ENCODE measurements around the gene ASB15.
"Not testable (repeated sequence)": the region's sequence is repeated elsewhere in the genome, so short reads cannot be mapped to it uniquely, and the experiment has no call there.

ASB15 gene

GRCh38 chr7:123601530-123601929 is at the start of gene ASB15:
TSS of gene ASB15 (plus strand) at chr7:123601821. CDS start at chr7:123614503, 12,682 bp downstream.
- no peak for DNase-seq

GRCh38 chr7:123552134-123552533 is 49.5 kb upstream of the ASB15 start:
- not testable (repeated sequence) for DNase-seq

- DNase-seq = no peak
These were observed 49.0 kb upstream of the ASB15 start for GRCh38 chr7:123552641-123553040.

DNA sequence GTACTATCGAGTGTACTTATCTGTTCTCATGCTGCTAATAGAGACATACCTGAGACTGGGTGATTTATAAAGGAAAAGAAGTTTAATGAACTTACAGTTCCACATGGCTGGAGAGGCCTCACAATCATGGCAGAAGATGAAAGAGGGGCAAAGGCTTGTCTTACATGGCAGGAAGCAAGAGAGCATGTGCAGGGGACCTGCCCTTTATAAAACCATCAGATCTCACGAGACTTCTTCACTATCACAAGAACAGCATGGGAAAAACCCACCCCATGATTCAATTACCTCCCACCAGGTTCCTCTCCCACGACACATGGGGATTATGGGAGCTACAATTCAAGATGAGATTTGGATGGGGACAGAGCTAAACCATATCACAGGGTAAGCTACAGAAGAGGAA is 48.5 kb upstream of the ASB15 start:
- DNase-seq = no peak

DNA sequence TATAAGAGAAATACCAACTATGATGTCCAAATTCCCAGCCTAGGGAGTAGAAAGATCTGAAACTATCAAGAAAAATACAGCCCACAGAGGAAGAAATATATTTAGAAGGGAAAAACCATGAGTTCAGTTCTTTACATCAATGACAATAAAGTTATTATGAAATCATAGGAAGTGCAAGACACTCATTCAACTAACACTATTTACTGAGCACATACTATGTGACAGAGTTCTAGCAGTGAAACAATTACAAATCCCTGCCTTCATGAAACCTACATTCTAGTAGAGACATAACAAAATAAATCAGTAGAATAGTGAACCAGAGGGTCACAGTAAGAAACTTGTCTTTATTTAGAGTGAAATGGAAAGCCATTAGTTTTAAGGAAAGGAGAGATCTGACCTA is 46.1 kb upstream of the ASB15 start:
- no peak for DNase-seq

GRCh38 chr7:123557016-123557397 is 44.6 kb upstream of the ASB15 start:
- DNase-seq = no peak

- DNase-seq = peak; percentile 97 to 99
These were observed 44.0 kb upstream of the ASB15 start, which contains the start of gene NDUFA5 for GRCh38 chr7:123557398-123558288. TSS of gene NDUFA5 (minus strand) at chr7:123557818. CDS start at chr7:123557795, 23 bp downstream.

- DNase-seq = no peak
These were observed 43.2 kb upstream of the ASB15 start for GRCh38 chr7:123558289-123558874.

GRCh38 chr7:123562121-123562520 is 39.5 kb upstream of the ASB15 start:
- DNase-seq = no peak

GRCh38 chr7:123569352-123570010 is 32.1 kb upstream of the ASB15 start:
- DNase-seq = peak; percentile 12 to 32

DNA sequence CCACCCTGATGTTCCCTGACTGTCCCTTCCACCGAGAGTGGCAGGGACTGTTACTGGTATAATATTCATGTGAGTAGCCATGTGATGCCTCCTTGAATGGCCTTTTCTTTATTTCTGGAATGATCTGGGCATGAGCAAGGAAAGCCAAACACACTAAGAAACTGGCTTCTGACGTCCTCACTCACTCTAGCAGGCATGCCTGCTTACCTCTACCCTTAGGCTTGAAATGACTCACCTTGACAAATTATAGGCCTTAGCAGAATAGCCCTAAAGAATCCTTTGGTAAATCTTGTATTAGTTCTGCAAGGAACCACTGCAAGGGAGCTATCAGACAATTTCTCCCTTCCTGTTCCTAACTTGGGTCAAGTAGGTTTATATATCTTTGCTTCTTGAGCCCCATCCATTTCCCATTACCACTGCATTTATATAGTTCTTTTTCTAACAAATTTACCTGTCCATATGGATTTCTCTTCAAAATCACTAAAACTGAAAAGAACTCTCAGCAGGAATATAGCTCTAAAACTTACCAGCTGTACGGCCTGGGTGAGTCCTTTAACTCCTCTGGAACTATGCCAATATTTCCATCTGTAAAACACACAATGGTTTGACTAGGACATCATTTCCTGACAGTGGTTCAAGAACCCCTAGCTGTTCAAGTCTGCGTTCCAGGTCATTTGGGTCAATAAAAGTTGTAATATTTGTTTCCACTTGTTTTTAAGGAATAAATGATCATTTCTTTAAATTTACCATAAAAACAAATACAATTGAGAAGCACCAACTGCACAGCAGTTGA is 31.0 kb upstream of the ASB15 start:
- DNase-seq = no peak

GRCh38 chr7:123571187-123571586 is 30.4 kb upstream of the ASB15 start:
- DNase-seq = no peak

- DNase-seq = no peak
These were observed 29.9 kb upstream of the ASB15 start for GRCh38 chr7:123571684-123572083.

DNA sequence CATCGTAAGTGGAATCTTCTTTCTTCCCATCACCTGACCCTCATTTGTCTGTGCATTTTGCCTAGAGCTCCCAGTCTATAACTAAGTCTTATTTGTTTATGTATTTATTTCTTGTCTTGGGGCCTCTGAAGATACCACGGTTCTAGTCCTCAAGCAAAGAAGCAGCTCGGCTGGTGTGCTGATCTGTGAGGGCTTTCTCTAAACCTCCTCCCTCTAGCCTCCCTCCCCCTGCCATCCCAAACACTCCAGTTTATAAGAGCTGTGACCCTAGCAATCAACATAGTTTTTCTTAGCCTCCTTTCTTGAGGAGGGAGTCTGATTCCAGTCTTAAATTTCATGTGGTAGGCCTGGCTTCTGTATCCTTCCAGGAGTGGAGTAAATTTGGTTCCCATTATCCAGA is 28.3 kb upstream of the ASB15 start:
- no peak for DNase-seq

DNA sequence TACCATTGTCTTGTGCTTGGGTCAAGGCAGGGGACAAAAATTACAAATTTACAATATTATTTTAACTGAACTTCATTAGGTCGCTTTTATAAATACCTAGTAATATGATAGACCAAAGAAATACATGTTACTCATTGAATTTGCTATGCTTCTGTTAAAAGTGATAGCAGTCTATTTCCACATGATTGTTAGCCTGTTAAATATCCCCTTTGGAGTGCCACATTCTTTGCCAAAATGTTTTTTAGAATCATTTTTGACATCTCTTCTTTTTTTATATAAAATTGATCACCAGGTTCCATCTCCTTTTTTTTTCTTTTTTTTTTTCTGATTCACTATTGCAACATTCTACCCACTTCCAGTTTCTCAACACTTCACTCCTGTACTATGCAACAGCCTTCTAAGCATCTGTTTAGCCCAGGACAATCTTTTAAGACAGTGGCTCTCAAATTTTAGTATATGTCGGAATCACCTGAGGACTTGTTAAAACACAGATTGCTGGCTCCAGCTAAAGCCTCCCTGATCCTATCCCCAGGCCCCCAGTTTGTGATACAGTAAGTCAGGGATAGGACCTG is 27.6 kb upstream of the ASB15 start:
- peak; percentile 29 to 45 for DNase-seq

DNA sequence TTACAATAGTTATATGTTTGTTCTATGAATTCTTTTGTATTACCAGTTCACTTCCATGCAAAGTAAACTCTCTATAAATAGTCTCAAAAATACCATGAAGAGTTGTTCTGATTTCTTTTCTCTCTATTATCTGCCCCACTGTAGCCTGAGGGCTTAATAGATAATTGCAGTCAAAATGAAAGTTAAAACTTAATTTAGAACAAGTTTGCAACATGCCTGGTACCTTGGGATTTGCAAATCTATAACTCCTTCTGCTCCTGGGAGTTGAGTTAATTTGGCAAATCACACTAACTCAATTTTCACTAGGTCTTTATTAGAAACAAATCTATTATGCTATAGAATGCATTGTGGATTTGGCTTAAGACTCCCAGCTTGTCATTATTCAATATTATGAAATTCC is 22.2 kb upstream of the ASB15 start:
- no peak for DNase-seq

DNA sequence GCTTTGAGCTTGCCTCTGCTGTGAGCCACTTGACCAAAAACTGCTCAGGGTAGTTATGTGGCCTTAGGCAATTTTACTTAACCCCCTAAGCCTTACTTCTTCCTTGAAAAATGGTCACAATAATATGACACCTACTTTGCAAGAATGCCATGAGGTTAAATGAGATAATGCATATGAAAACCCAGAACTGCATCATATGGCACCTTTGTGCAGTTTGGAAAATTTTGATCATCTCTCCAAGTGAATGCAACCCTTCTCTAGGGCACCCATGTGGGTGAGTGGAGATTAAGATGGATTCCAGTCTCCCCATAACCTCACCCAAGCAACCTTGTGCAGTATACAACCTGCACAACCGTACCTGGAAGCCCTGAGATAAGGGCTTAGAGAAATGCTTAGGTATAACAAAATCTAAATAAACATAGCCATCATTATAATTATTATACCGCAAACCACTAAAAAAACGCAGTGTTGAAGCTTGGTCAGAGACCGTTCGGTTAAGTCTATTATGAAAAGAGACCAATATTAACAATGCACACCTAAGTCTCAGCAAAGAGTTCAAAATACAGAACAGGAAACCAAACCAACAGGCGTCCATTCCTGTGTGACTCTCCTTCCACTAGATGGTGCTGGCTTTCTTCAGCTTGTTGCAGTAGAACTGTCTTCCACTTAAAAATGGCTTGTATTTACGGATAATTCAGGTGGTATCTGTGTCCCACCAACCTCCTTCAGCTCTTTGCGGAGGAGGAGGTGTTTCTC is 21.0 kb upstream of the ASB15 start:
- peak in 1 of 2 experiments; percentile 42 for DNase-seq

DNA sequence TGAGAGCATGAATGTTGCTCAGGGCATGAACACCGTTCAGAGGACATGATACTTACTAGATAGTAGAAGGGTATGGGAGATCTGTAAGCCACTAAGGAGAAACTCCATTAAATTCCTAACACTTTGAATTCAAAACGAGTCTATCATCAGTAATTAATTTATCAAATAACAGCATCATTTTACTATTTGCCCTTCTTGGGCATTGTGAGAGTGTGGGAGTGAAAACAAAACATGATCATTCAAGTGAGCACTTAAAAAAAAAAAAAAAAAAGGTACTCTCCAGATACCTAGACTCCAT is 20.5 kb upstream of the ASB15 start:
- no peak for DNase-seq

DNA sequence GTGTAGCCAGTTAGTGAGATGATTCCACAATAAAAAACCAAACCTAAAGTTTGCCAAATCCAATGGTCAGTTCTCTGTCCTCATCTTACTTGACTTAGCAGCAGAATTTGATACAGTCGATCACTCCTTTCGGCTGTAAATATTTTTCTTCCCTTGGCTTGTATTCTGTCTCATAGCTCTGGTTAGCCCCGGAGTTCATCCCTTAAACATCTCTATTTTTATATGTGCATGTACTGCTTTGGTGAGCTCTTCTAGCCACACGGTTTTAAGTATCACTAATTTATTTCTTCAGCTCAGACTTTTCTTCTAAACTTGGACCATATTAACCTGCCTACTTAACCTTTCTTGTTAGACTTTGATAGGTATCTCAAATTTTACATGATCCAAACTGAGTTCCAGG is 17.8 kb upstream of the ASB15 start:
- DNase-seq = no peak

DNA sequence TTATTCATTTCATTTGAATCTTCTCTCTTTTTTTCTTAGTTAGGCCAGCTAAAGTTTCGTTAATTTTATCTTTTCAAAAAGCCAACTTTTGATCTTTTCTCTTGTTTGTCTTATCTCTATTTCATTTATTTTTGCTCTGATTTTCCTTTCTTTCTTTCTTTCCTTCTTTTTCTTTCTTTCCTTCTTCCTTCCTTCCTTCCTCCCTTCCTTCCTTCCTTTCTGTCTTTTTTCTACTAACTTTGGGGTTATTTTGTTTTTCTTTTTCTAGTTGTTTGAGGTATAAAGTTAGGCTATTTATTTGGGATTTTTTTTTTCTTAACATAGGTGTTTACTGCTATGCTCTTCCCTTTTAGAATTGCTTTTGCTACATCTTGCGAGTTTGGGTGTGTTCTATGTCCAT is 13.2 kb upstream of the ASB15 start:
- DNase-seq = no peak

DNA sequence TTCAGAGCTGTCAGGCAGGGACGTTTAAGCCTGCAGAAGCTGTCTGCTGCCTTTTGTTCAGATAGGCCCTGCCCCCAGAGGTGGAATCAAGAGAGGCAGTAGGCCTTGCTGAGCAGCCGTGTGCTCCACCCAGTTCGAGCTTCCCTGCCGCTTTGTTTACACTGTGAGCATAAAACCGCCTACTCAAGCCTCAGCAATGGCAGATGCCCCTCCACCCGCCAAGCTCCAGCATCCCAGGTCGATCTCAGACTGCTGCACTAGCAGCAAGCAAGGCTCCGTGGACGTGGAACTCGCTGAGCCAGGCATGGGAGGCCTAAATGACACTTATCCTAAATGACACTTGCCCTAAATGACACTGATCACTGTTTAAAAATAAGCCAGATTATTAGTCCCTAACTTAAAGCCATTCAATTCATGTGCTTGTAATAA is 6.8 kb upstream of the ASB15 start:
- DNase-seq = no peak

- no peak for DNase-seq
These were observed 3.0 kb upstream of the ASB15 start for GRCh38 chr7:123598657-123599056.

Measured in AML-193 (cell line).